ENCODE measurements around the gene OR5K2.

The OR5K2 gene

GRCh38 chr3:98497381-98497780 is at the start of gene OR5K2:
TSS of gene OR5K2 (plus strand) at chr3:98497681. CDS start at chr3:98497681, 0 bp downstream.
- no peak for DNase-seq (ENCODE audit: low read depth, low spot score)

GRCh38 chr3:98449606-98450193 is 47.8 kb upstream of the OR5K2 start:
- DNase-seq (ENCODE audit: low read depth, low spot score), result no peak

- no peak for DNase-seq (ENCODE audit: low read depth, low spot score)
Measured at GRCh38 chr3:98450372-98450771, 47.1 kb upstream of the OR5K2 start.

GRCh38 chr3:98453827-98454226 is 43.7 kb upstream of the OR5K2 start:
- DNase-seq (ENCODE audit: low read depth, low spot score), result no peak

- no peak for DNase-seq (ENCODE audit: low read depth, low spot score)
Measured at GRCh38 chr3:98454929-98455328, 42.6 kb upstream of the OR5K2 start.

- no peak for DNase-seq (ENCODE audit: low read depth, low spot score)
Measured at GRCh38 chr3:98457543-98457942, 39.9 kb upstream of the OR5K2 start.

- DNase-seq (ENCODE audit: low read depth, low spot score), result no peak
Measured at GRCh38 chr3:98460220-98460619, 37.3 kb upstream of the OR5K2 start.

- no peak for DNase-seq (ENCODE audit: low read depth, low spot score)
Measured at GRCh38 chr3:98462901-98463300, 34.6 kb upstream of the OR5K2 start, which contains the start of gene OR5K1. TSS of gene OR5K1 (plus strand) at chr3:98463201. CDS start at chr3:98469577, 6,376 bp downstream.

GRCh38 chr3:98482717-98483482 is 14.6 kb upstream of the OR5K2 start:
- DNase-seq (ENCODE audit: low read depth, low spot score), result no peak

- DNase-seq (ENCODE audit: low read depth, low spot score), result no peak
Measured at GRCh38 chr3:98483626-98484025, 13.9 kb upstream of the OR5K2 start.

- no peak for DNase-seq (ENCODE audit: low read depth, low spot score)
Measured at GRCh38 chr3:98500019-98500418, 2.5 kb downstream of the OR5K2 start.

GRCh38 chr3:98501270-98501669 is 3.8 kb downstream of the OR5K2 start:
- DNase-seq (ENCODE audit: low read depth, low spot score), result no peak

GRCh38 chr3:98501863-98502576 is 4.5 kb downstream of the OR5K2 start:
- DNase-seq (ENCODE audit: low read depth, low spot score), result no peak

GRCh38 chr3:98504539-98504938 is 7.1 kb downstream of the OR5K2 start:
- no peak for DNase-seq (ENCODE audit: low read depth, low spot score)

- DNase-seq (ENCODE audit: low read depth, low spot score), result no peak
Measured at GRCh38 chr3:98508582-98508981, 11.1 kb downstream of the OR5K2 start.

GRCh38 chr3:98512576-98512975 is 15.1 kb downstream of the OR5K2 start:
- DNase-seq (ENCODE audit: low read depth, low spot score), result no peak

- DNase-seq (ENCODE audit: low read depth, low spot score), result no peak
Measured at GRCh38 chr3:98513091-98513511, 15.6 kb downstream of the OR5K2 start.

- DNase-seq (ENCODE audit: low read depth, low spot score), result no peak
Measured at GRCh38 chr3:98513736-98514135, 16.3 kb downstream of the OR5K2 start.

GRCh38 chr3:98514948-98515347 is 17.5 kb downstream of the OR5K2 start:
- no peak for DNase-seq (ENCODE audit: low read depth, low spot score)

- DNase-seq (ENCODE audit: low read depth, low spot score), result no peak
Measured at GRCh38 chr3:98518816-98519215, 21.3 kb downstream of the OR5K2 start.

- no peak for DNase-seq (ENCODE audit: low read depth, low spot score)
Measured at GRCh38 chr3:98519351-98519750, 21.9 kb downstream of the OR5K2 start.

- peak; percentile 10 for DNase-seq (ENCODE audit: low read depth, low spot score)
Measured at GRCh38 chr3:98521897-98522543, 24.5 kb downstream of the OR5K2 start.

All from brain pericyte (primary cell).